Measurements from ENCODE around the gene DNM2. TPM values are rescaled to one million over a fixed set of nuclear protein-coding genes. Genes with fewer than 3 reads are reported as not detected.
A peak's percentile ranks its signal among the peaks of the same experiment; 100 is the strongest.

The DNM2 gene
- total and polyA plus RNA-seq, 10 of the 15 experiments (the other 5 are each of a cell fraction or from before 2014, with no cell fraction given), result 1.2 to 146 (median 68.9) TPM

- TF ChIP-seq POLR2A (IDR thresholded peaks at IDR 0.05; ENCODE audit: low read depth, low read length) (0 out of 2 replicates have a peak, but pooled peaks have one; percentile 28), PML (IDR thresholded peaks at IDR 0.05; ENCODE audit: low read length) (no peak)
- no TSS peak for BruUV-seq (replicated peaks)
- in situ Hi-C loops (cut with MboI), result no loop called here
- intact Hi-C loops (cut with micrococcal nuclease; ENCODE audit: unreplicated experiment), result no loop called here
- CTCF ChIA-PET, result no interaction called here
- H3K9me3 ChIP-seq (replicated peaks; ENCODE audit: control insufficient read depth, insufficient read depth, low read length), result no peaks in the 10 kb centered on the region
- H4K20me1 ChIP-seq (ENCODE audit: control insufficient read depth, insufficient read depth), result no peaks in the 10 kb centered on the region; the same call in 1 of the 2 replicates
- SMC1A ChIA-PET (ENCODE audit: uncharacterized antibody, unreplicated experiment), result no interaction called here
- H3K27me3 ChIP-seq (replicated peaks in 1 of 2; ENCODE audit: control insufficient read depth in 2 of 2, insufficient read depth in 2 of 2, low read length in 1 of 2), result no peaks in the 10 kb centered on the region
- H3K27ac ChIP-seq (ENCODE audit: control insufficient read depth, insufficient read depth), result no peak overlapping the region
- H3K79me2 ChIP-seq (ENCODE audit: control insufficient read depth, insufficient read depth, low read length), result no peaks in the 10 kb centered on the region
- RAD21 ChIA-PET (ENCODE audit: unreplicated experiment), result no interaction called here
- DNase-seq (ENCODE audit: low read depth, low spot score), result no peak
- no peak overlapping the region for H3K4me2 ChIP-seq (ENCODE audit: control insufficient read depth, insufficient read depth)
- 70% methylated on average over 9 of the region's 9 CpGs for WGBS (ENCODE audit: insufficient coverage, insufficient replicate concordance, low lambda C conversion rate, missing lambda C conversion rate)
- POLR2A ChIA-PET, result interaction anchor here (0.6 to 0.7 kb wide), 2 partner anchors 271 to 497 kb away, joined by 5 to 6 read pairs; no protein-coding TSS in a partner anchor
- no peak overlapping the region for H3K9ac ChIP-seq (ENCODE audit: control insufficient read depth, insufficient read depth, low read length)
- H3K4me1 ChIP-seq (ENCODE audit: control insufficient read depth, insufficient read depth, low read length), result no peaks in the 10 kb centered on the region; the same call in 1 of the 2 replicates
- no peak for FAIRE-seq
- no peak overlapping the region for H2AFZ ChIP-seq (ENCODE audit: control insufficient read depth, low read depth, low read length)
- no peak for ATAC-seq
- no peak overlapping the region for H3K4me3 ChIP-seq
- peaks cover 0 to 17% of the 10 kb centered on the region in 2 experiments; a peak in 3 of 4 replicates for H3K36me3 ChIP-seq (ENCODE audit: control insufficient read depth in 2 of 2, insufficient read depth in 2 of 2, low read length in 1 of 2)
These were observed 95.1 kb downstream of the DNM2 start for GRCh38 chr19:10812902-10813404.

- H4K20me1 ChIP-seq (ENCODE audit: control insufficient read depth, insufficient read depth), result no peaks in the 10 kb centered on the region; the same call in 1 of the 2 replicates
- H3K4me2 ChIP-seq (ENCODE audit: control insufficient read depth, insufficient read depth), result no peak overlapping the region
- no peaks in the 10 kb centered on the region for H3K4me1 ChIP-seq (ENCODE audit: control insufficient read depth, insufficient read depth, low read length)
- 91% methylated on average over 9 of the region's 9 CpGs for WGBS (ENCODE audit: insufficient coverage, insufficient replicate concordance, low lambda C conversion rate, missing lambda C conversion rate)
- H3K9me3 ChIP-seq (replicated peaks; ENCODE audit: control insufficient read depth, insufficient read depth, low read length), result no peaks in the 10 kb centered on the region
- DNase-seq (ENCODE audit: low read depth, low spot score) (no peak), FAIRE-seq (no peak), ATAC-seq (no peak)
- no peaks in the 10 kb centered on the region for H3K79me2 ChIP-seq (ENCODE audit: control insufficient read depth, insufficient read depth, low read length)
- BruUV-seq (replicated peaks), result no TSS peak
- in situ Hi-C loops (cut with MboI), result no loop called here
- intact Hi-C loops (cut with micrococcal nuclease; ENCODE audit: unreplicated experiment), result no loop called here
- ChIA-PET RAD21 (ENCODE audit: unreplicated experiment) (no interaction called here), SMC1A (ENCODE audit: uncharacterized antibody, unreplicated experiment) (no interaction called here), CTCF (interaction anchor here (0.9 kb wide), 1 partner anchor 98 kb away, joined by 3 read pairs; the partner anchor contains the start of gene DNM2), POLR2A (no interaction called here)
- no peak for TF ChIP-seq FOXK2 (IDR thresholded peaks at IDR 0.05)
- TF ChIP-seq ZNF384 (IDR thresholded peaks at IDR 0.05; ENCODE audit: borderline replicate concordance, low read depth, low read length), result no peak
- no peak for TF ChIP-seq MXI1 (IDR thresholded peaks at IDR 0.05; ENCODE audit: low read depth, low read length)
- TF ChIP-seq ZNF274 (IDR thresholded peaks at IDR 0.05; ENCODE audit: insufficient read depth, insufficient read length), result no peak
- no peak for TF ChIP-seq POU2F2 (IDR thresholded peaks at IDR 0.05; ENCODE audit: borderline replicate concordance, low read depth, low read length)
- no peaks in the 10 kb centered on the region for H3K27me3 ChIP-seq (replicated peaks in 1 of 2; ENCODE audit: control insufficient read depth in 2 of 2, insufficient read depth in 2 of 2, low read length in 1 of 2)
- no peak overlapping the region for H3K4me3 ChIP-seq
- no peak overlapping the region for H3K9ac ChIP-seq (ENCODE audit: control insufficient read depth, insufficient read depth, low read length)
- H3K36me3 ChIP-seq (ENCODE audit: control insufficient read depth in 2 of 2, insufficient read depth in 2 of 2, low read length in 1 of 2), result peaks cover 7 to 16% of the 10 kb centered on the region in 2 experiments
- no peak overlapping the region for H3K27ac ChIP-seq (ENCODE audit: control insufficient read depth, insufficient read depth)
- no peak overlapping the region for H2AFZ ChIP-seq (ENCODE audit: control insufficient read depth, low read depth, low read length)
These were observed 97.2 kb downstream of the DNM2 start for GRCh38 chr19:10815007-10815536.
